GM03348 (cell line): ENCODE data around the gene HOXA4.

Source experiments
- DNase-seq: peaks from one replicate; pipeline ENCODE4 v3.0.0; 2012; ENCODE audit warnings: low spot score

The HOXA4 gene

GRCh38 chr7:27116962-27117886, 13.3 kb downstream of the HOXA4 start:
- no peak for DNase-seq

DNA sequence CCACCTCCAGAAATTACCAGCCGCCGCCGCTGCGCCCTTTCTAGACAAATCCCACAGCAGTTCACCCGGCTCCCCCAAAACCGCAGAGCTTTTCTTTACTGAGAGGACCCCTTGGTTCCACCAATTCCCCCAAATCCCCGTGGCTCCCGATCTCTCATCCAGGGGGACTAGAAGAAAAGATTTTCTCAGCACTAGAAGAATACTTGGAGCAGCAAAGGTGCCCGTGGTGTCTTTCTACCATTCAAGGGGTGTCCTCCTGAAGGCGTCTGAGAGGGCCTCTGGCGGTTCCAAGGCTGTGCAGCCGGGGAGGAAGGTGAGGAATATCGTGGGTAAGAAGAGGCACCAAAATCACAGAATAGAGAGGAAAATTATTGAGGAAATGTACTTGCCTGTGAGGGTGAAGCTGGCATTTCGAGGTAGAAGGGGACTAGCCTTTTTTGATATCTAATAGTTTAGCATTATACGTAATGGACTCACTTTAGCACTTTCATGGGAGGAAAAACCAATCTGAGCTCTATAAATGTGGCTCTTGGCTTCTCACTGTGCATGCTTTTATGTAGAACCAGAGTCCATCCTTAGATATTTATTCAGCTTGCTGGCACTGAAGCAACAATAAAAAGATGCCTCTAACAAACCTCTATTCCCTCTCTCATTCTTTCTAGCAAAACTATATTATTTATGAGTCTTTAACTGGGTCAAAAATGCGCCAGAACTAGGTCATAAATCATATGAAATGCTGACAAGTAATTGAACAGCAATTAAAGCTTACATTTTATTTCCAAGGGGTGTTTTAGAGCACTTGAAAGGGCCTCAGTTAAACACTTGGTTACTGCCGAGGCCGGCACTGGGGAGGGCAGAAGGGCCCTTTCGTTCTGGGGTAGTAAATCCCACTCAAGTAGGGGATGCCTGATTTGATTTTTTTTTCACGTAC, 14.3 kb downstream of the HOXA4 start:
- DNase-seq, result no peak

DNA sequence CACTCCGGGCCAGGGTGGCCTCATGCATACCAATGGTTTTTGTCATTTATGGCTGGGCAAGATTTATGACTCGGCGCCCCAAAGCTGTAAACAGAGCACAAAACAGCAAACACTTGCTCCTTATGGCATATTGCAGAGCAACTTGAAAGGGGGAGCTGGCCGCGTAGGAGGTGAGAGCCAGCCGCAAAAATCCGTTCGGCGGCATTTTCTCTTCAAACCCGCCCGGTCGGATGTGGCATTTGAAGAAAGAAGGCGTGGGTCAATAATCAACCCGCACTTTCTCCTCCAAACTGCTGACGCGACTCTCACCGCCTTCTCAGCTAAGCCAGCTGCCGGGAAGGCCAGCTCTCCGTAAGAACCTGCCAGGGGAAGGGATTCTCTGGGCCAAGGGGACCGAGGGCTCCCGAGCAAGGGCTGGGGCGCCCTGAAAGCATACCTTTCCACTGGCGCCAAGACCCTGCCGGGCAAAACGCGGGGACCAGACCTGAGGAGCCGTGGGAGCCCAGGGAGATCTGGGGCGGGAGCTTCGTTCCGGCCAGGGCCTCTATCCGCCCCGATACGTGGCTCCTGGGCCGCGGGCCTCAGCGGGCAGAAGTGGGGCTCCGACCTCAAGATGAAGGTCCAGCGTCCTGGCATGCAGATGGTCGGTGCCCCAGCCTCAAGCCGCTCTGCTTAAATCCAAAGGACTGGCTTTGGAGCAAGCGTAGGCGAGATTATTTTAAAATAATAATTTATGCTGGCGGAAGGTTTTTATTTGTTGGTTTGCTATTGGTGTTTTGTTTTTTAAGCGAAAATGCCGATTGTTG, 15.1 kb downstream of the HOXA4 start:
- DNase-seq, result no peak

DNA sequence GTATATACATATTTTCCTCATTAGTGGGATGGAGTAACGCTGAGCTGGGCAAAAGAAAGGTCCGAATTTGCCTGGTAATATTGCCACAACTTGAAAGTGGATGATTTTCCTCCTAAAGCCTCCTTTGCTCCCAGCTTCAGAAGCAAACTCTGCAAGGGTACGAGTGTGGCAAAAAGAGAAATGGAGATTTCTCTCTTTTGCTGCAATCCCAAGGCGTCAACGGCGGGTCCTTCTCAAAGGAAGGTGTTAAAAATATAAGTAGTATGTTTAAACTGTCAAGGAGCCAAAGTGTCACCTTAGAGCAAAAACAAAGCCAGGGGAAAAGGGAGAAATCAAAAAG, 15.7 kb downstream of the HOXA4 start:
- no peak for DNase-seq

DNA sequence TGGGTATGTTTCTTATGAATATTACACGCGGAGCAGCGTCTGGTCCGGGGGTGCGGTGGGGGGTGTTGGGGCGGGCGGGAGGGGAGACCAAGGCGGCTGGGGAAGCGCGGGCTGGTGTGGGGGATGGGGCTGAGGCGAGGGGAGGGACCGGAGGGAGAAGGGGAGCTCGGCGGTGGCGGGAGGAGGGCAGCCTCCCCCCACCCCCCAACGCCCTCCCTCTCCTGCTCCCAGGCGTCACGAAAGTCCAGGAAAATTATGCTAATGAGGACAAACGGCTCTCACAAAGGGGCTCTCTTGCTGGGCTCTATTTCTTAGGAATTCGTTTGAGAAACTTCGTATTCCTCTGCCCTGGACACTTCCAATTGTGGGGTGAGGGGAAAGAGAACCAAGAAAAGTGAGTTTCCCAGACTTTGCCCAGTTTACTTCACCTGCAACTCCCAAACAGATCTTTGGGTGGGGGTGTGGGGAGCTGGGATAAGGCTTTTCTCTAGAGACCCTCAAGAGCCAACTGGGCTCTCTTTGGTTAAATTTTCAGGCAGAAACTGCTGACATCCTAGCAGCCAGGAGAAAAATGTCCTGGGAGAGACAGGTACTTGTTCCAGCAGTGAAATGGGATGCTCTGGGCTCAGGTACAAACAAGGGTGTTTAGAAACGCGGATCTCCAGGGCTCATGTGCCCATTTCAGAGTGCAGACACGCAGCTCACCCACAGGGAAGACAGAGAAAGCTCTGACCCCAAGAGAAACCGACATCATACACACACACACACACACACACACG, 16.4 kb downstream of the HOXA4 start:
- DNase-seq, result peak; percentile 27

- DNase-seq, result no peak
Measured at GRCh38 chr7:27112955-27113949, 17.3 kb downstream of the HOXA4 start.

DNA sequence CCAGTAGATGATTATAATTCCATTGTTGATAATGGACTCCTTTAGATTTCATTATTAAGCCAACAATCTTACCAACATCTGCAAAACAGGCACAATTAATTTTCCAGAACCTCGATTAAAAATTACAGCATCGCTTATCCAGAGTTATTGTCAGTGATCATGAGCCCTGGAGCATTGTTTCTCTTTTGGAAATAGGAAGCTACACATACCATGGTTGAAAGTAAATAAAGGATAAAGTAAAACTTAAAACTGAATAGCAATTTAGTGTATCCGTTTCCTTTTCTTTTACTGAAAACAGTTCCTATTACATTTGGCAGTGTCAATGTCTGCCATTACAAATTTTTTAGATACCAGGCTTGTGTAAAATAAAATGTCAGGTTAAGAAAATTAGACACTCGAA, 18.2 kb downstream of the HOXA4 start:
- DNase-seq, result no peak

GRCh38 chr7:27111751-27112277, 18.7 kb downstream of the HOXA4 start:
- DNase-seq, result no peak

DNA sequence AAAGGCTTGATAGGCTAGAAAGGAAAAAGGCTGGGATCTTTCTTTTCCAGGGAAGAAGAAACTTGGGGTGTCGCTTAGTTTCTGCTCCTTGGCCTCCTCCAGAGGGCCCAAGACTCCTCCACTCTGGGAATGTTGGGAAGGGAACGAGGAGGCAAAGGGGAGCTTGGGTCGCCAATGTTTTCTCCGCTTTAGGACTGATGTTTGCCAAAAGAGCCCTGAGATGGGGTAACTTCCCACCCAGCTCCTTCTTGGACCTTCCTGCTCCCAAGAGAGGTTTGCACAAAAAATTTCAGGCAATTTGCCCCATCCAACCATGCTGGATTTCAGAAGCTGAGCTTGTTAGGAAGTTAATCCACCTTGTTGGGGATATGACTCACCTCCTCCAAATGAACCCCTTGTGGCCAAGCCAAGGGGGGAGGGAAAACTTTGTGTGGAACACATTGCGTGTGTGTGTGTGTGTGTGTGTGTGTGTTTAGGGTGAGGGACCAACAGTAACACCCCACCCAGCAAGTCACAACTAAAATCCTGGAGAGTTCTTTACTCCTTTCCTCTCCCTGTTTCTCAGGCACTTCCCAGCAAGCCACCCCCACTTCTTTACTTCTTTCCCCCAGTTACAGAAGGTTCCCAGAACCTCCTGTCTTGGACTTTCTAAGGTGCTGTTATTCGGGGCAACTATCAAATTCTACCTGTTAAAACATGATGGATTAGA, 19.4 kb downstream of the HOXA4 start:
- peak; percentile 43 for DNase-seq

DNA sequence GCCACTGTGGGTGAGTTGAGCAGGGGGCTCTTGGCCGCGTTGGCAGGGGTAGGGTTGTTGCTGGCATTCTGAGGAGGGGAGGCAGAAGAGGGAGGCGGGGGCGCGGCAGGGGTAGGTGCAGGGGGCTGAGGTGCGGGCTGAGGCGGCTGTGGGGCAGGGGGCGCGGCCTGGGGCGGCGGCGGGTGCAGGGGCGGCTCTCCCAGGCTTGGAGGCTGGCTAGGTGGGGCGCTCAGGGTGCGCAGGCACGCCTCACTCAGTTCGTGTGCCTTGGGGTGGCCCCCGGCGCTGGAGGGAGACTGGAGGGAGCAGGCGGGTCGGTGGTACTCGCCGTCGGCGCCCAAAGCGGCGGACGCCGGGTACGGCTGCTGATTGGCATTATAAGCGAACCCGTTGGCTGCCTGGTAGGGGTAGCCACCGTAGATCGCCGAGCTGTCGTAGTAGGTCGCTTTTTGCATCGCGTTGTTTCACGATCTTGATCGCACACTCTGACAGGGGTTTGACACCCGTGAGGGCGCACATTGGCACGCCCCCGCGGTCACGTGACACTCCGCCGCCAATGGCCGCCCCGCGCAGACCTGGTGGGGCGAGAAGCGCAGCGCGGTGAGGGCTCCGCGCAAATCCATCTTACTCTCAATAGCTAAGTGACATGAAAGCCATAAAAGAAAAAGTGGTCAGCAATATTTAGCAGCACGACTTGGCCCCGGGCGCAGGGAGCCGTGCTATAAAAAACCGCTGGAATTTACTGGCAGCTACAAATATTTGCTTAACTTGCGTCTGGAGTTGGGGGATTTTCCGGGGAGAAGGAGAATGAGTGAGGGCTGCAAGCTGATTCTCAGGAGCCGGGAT, 20.1 kb downstream of the HOXA4 start:
- peak; percentile 73 for DNase-seq

DNA sequence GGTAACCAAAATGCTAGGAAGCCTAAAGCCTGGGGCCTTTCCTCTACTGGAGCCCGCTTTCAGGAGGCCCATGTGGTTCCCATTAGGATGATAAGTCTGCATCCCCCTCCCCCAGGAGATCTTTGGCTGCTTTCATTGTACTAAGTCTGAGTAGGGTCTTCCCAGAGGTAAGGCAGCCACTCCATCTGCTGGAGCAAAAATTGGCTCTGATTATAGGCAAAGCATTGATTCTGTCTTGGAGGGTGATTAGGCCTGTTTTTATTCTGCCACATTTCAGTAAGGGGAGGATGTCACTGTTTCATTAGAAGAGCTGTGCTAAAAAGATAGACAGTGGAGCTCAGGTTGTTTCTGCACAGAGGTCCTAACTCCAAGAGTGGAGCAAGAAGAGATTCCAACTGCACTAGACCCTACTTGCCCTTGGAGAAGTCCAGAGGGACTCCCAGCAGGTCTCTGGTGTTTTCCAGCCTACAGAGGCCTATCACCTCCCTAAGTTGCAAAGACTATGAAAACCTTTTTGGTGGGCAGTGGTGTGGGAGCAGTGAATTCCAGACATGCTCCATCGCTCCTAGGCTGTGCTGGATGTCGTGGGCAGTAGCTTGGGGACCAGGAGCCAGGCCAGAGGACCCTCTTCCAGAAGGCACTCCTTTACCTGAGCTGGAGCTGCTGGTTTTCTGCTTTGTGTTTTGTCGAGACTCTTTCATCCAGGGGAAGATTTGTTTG, 20.9 kb downstream of the HOXA4 start:
- DNase-seq, result no peak

DNA sequence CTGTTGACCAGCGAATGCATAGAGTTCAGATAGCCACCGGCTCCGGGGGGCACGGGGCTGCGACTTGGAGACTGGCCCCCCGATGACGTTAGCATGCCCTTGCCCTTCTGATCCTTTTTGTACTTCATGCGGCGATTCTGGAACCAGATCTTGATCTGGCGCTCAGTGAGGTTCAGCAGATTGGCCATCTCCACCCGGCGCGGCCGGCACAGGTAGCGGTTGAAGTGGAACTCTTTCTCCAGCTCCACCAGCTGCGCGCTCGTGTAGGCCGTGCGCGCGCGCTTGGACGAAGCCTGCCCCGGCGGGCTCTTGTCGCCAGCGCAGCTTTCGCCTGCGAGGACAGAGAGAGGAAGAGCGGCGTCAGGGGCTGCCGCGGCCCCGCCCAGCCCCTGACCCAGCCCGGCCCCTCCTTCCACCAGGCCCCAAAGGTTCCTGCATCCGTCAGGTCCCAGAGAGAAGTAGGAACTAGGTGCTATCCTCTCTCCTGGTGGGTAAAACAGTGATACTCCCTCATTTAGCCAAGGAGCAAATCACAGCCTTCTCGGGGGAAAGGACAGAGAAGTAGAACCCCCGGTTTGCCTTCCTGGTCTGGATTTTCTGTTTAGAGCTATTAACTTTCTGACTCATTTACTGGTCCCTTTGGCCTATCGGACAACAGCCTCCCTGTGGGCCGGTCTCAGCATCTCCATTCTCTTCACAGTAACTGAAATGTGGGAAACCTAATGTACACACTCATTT, 22.0 kb downstream of the HOXA4 start:
- DNase-seq, result no peak

DNA sequence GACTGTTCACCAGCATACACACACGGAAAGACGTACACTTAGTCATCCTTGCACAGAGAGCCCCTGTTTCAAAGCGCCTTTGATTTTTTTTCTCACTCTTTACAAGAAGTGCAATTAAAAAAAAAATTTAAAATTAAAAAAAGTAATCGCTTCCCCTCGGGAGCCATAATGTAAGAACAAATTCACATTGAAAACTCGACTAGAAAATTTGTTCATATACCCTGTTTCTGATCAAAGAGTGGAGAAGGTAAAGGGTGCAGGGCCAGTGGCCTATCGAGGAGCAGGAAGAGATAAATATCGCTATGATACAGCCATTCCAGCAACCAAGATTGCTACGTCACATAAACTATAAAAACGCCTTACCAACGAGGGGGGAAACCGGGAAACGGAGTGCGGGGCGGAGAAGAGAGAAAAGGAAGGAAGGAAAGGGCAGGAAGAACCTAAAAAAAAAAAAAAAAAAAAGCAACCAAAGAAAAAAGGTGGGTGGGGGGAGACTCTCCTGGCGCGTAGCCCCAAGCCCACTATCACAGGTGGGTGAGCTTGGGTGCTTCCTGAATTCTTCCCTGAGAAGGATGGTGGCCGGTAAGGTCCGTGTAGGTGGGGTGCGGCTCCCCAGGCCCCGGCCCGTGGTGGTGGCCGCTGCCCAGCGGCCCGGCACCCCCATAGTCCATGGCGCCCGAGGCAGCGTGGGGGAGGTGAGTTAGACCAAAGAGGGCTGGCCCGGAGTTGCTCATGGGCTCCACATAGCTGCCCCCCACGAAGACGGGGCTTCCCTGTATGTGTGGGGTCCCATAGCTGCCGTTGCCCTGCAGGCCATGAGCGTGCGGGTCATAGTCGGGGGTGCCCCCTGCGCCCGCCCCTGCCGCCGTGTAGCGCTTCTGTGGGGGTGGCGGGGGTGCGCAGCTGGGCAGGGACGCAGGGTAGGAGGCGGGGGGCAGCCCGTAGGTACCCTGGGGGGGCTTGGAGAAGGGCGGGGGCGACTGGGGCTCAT, 22.9 kb downstream of the HOXA4 start:
- DNase-seq, result no peak

DNA sequence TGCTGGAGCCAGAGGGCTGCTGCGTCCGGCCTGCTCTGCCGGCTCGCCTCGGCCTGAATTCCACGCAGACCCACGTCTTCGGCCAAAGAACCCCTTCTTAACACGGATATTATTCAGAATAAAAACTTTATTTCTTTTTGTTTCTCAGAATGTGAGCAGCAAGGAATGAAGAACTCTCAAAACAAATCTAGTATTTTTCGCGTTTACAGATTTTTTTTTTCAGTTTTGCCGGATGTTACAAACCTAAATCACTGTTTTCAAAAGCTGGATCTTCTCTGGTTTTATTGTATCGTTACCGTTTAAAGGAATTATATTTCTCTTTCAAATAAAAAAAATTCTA, 23.7 kb downstream of the HOXA4 start:
- DNase-seq, result no peak

DNA sequence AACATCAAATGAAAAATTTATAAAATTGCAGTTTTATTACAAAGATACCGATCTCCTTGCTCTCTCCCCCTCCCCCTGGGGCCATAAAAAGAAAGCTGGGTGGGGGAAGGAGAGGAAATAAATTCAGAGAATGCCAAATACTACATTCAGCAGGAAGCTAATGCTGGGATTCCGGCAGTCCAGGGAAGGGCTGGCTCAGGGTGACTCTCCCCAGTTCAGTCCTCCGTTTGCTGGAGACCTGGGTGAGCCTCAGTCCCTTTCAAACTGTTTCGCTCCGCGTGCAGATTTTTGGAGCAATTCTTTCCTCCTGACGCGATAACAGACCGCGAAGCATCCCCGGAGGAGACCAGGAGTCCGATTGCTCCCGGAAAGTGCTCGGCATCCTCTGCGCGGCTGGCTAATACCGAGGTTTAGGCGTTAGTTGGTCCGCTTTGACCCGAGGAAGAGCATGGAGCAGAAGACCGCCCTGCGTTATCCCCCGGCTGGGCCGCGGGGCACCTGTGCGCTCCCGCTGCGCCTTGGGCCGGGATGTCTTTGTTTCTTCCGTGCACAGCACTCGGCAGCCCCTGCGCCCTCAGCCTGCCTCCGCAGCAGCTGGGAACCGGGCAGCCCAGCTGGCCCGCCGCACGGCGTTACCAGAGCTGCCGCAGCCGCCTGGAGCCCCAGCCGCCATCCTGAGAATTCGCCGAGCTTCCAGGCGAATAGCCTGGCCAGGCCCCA, 24.2 kb downstream of the HOXA4 start:
- DNase-seq, result no peak
